Endothelial cell of umbilical vein (primary cell): ENCODE data around the gene ADCY5. TPM values are rescaled to one million over a fixed set of nuclear protein-coding genes. Genes with fewer than 3 reads are reported as not detected.

Experiments
- BruUV-seq: library from RNA; stranded (reverse); fragments of 400-500 nt; replicated peaks from 2 replicates; lab custom pipeline; 2021; lab: Mats Ljungman, UMichigan
- CTCF ChIA-PET: fragments of 300-600, 350-600 bp; sonication (Branson Sonifier 250); formaldehyde crosslinking; loops from one replicate; lab custom pipeline; 2021; ENCODE audit warnings: antibody characterized with exemption, inconsistent platforms; lab: Charles Lee
- POLR2A ChIA-PET: fragments of 300-600, 350-600 bp; sonication (Branson Sonifier 250); formaldehyde crosslinking; loops from one replicate; lab custom pipeline; 2021; ENCODE audit warnings: antibody characterized with exemption, inconsistent platforms; lab: Charles Lee
- DNase-seq: peaks from one replicate; pipeline ENCODE4 v3.0.0-alpha.2; 2011; ENCODE audit warnings: low read depth, low spot score
- FAIRE-seq: peaks from 2 replicates; lab custom pipeline; 2011; peaks lifted over from hg19 to GRCh38; lab: Jason Lieb, UNC
- H2AFZ ChIP-seq: 2 replicates; pipeline ENCODE4 v1.6.0; 2012; ENCODE audit warnings: low read depth, low read length, control low read depth, inconsistent platforms
- H3K27ac ChIP-seq: 2 replicates; pipeline ENCODE4 v1.5.1; 2011; ENCODE audit warnings: low read depth, mild to moderate bottlenecking, control low read depth, low read length, moderate library complexity; ENCODE audit not compliant: insufficient read depth
- H3K27me3 ChIP-seq, 2 experiments: 2 replicates each; pipeline versions ENCODE4 v1.6.0 to v1.6.1; 2011; ENCODE audit warnings: low read length in 2 of 2, mixed read lengths in 1 of 2; ENCODE audit not compliant: control insufficient read depth in 2 of 2, insufficient read depth in 2 of 2
- H3K36me3 ChIP-seq, 2 experiments: 2 replicates in 1 of 2; 3 replicates in 1 of 2; pipeline ENCODE4 v1.5.1; 2011; ENCODE audit warnings: low read length in 2 of 2, mild to moderate bottlenecking in 1 of 2, moderate library complexity in 1 of 2; ENCODE audit not compliant: control insufficient read depth in 2 of 2, insufficient read depth in 2 of 2; ENCODE audit errors: extremely low read depth in 1 of 2
- H3K4me1 ChIP-seq: 3 replicates; pipeline ENCODE4 v1.5.1; 2011; ENCODE audit warnings: mild to moderate bottlenecking, low read length; ENCODE audit not compliant: control insufficient read depth, insufficient read depth; ENCODE audit errors: extremely low read depth
- H3K4me2 ChIP-seq: 2 replicates; pipeline ENCODE4 v1.6.1; 2011; ENCODE audit warnings: low read length, control low read depth, mixed read lengths; ENCODE audit not compliant: insufficient read depth
- H3K4me3 ChIP-seq, 3 experiments: fragments of 200-600 bp in 1 of 3; sonication (generic), shearing (Covaris generic) in 1 of 3; replicated peaks in 1 of 3; 2 replicates each; pipeline ENCODE4 v1.5.1; 2011 to 2016; ENCODE audit warnings: control low read depth in 3 of 3, low read length in 3 of 3, mild to moderate bottlenecking in 2 of 3, inconsistent platforms in 1 of 3, low read depth in 1 of 3, moderate library complexity in 1 of 3; ENCODE audit not compliant: insufficient read depth in 1 of 3
- H3K79me2 ChIP-seq: 2 replicates; pipeline ENCODE4 v1.6.0; 2012; ENCODE audit warnings: low read length, inconsistent platforms; ENCODE audit not compliant: control insufficient read depth, insufficient read depth
- H3K9ac ChIP-seq: replicated peaks from 2 replicates; pipeline ENCODE3; 2011; ENCODE audit warnings: low read length, control low read depth; ENCODE audit not compliant: insufficient read depth; ENCODE audit errors: extremely low read depth
- H3K9me1 ChIP-seq: replicated peaks from 3 replicates; pipeline ENCODE4 v1.6.0; 2011; ENCODE audit warnings: mild to moderate bottlenecking, low read length; ENCODE audit not compliant: control insufficient read depth, insufficient read depth; ENCODE audit errors: extremely low read depth
- H3K9me3 ChIP-seq: replicated peaks from 2 replicates; pipeline ENCODE4 v1.5.1; 2012; ENCODE audit warnings: low read length, inconsistent platforms; ENCODE audit not compliant: control insufficient read depth, insufficient read depth
- H4K20me1 ChIP-seq: replicated peaks from 2 replicates; pipeline ENCODE3; 2011; ENCODE audit warnings: mild to moderate bottlenecking, low read length; ENCODE audit not compliant: control insufficient read depth, insufficient read depth; ENCODE audit errors: extremely low read depth
- EZH2 ChIP-seq: IDR thresholded peaks from 2 replicates; pipeline ENCODE4 v1.6.1; 2012; ENCODE audit warnings: borderline replicate concordance, low read depth, mild to moderate bottlenecking, moderate library complexity, low read length, inconsistent platforms; ENCODE audit not compliant: severe bottlenecking
- GATA2 ChIP-seq: IDR thresholded peaks from 2 replicates; pipeline ENCODE4 v1.7.0; 2011; ENCODE audit warnings: low read depth, mild to moderate bottlenecking, moderate library complexity, mixed read lengths, low read length; ENCODE audit not compliant: insufficient read length, insufficient read depth
- JUN ChIP-seq: IDR thresholded peaks from 2 replicates; pipeline ENCODE4 v1.6.1; 2011; ENCODE audit warnings: borderline replicate concordance, low read depth; ENCODE audit not compliant: insufficient read length, insufficient read depth
- MYC ChIP-seq: IDR thresholded peaks from one replicate; pipeline ENCODE4 v1.6.1; 2011; ENCODE audit warnings: mild to moderate bottlenecking, low read depth, low read length
- dilution Hi-C: fragments of 300-500 bp; cut with MboI; formaldehyde crosslinking; loops from one replicate; pipeline ENCODE4 v1.15.0; 2019; ENCODE audit warnings: low sequenced_read_pairs; ENCODE audit not compliant: extremely low pct_ligation_motif_present
- intact Hi-C: fragments of 100-400 bp; cut with micrococcal nuclease; formaldehyde crosslinking; loops from one replicate; pipeline ENCODE4 v1.10.0; 2022
- polyA plus RNA-seq, 4 experiments: library from polyadenylated mRNA; depleted of rRNA in 3 of 4; stranded (reverse) in 3 of 4; unstranded in 1 of 4; fragments of >200 nt; gene quantifications; 2 replicates each; pipeline versions ENCODE4 v1.2.1 to v1.2.3, GENCODE V29; 2011 to 2012; ENCODE audit warnings: missing spikeins in 1 of 4
- total RNA-seq: library from RNA; stranded (reverse); gene quantifications from 2 replicates; pipeline ENCODE4 v1.2.3, GENCODE V29; 2021
- TF ChIP-seq, protein P1 (sequence below), 2 donors: IDR thresholded peaks; 1 replicate in 1 of 2; 2 replicates in 1 of 2; pipeline ENCODE4 v1.5.1; 2011; ENCODE audit warnings: low read length in 2 of 2, mild to moderate bottlenecking in 2 of 2, moderate library complexity in 2 of 2, control low read depth in 1 of 2, inconsistent platforms in 1 of 2, low read depth in 1 of 2; ENCODE audit not compliant: insufficient read depth in 1 of 2; ENCODE audit errors: extremely low read depth in 1 of 2

The ADCY5 gene
- total and polyA plus RNA-seq, 2 donors (not counting 3 experiments of a cell fraction or from before 2014, with no cell fraction given) = 0.01 TPM; not detected in 1

DNA sequence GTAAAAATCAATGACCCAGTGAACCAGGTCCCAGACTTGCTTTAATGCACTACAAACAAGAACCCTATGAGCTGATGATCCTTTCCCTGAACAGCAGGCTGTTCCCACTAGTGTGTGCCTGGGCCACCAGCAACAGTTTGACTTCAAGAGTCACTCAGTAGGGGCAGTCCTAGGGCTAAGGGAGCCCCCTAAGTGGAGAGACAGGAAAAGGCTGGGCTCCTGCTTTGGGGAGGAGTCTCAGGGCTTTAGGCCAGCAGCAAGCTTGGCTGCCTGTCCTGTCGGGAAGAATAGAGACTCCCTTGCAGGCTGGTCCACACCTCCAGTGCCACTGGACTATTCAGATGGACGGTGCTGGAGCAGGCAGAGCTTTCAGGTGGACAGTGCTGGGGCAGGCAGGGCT lies 29.4 kb upstream of the ADCY5 start:
- Histone ChIP-seq H3K4me2 (no peak overlapping the region), H3K4me3 (no peak overlapping the region), H3K9ac (no peak overlapping the region), H3K9me3 (no peaks in the 10 kb centered on the region), H4K20me1 (no peaks in the 10 kb centered on the region), H3K36me3 (no peaks in the 10 kb centered on the region), H3K27ac (no peak overlapping the region), H3K9me1 (no peaks in the 10 kb centered on the region), H3K27me3 (peaks cover 8 to 16% of the 10 kb centered on the region in 2 experiments), H2AFZ (no peak overlapping the region), H3K79me2 (no peaks in the 10 kb centered on the region), H3K4me1 (no peaks in the 10 kb centered on the region)
- BruUV-seq = no TSS peak
- dilution Hi-C loops = no loop called here
- POLR2A ChIA-PET = no interaction called here
- DNase-seq (no peak), FAIRE-seq (no peak)
- CTCF ChIA-PET = interaction anchor here (2.2 kb wide), 1 partner anchor 11 kb away, joined by 9 read pairs; no protein-coding TSS in a partner anchor
- intact Hi-C loops = no loop called here
- no peak for TF ChIP-seq GATA2
- TF ChIP-seq MYC = no peak
- no peak for TF ChIP-seq EZH2
- TF ChIP-seq, protein P1, sequence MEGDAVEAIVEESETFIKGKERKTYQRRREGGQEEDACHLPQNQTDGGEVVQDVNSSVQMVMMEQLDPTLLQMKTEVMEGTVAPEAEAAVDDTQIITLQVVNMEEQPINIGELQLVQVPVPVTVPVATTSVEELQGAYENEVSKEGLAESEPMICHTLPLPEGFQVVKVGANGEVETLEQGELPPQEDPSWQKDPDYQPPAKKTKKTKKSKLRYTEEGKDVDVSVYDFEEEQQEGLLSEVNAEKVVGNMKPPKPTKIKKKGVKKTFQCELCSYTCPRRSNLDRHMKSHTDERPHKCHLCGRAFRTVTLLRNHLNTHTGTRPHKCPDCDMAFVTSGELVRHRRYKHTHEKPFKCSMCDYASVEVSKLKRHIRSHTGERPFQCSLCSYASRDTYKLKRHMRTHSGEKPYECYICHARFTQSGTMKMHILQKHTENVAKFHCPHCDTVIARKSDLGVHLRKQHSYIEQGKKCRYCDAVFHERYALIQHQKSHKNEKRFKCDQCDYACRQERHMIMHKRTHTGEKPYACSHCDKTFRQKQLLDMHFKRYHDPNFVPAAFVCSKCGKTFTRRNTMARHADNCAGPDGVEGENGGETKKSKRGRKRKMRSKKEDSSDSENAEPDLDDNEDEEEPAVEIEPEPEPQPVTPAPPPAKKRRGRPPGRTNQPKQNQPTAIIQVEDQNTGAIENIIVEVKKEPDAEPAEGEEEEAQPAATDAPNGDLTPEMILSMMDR (IDR thresholded peaks at IDR 0.05; ENCODE audit: extremely low read depth in 1 of 2, insufficient read depth in 1 of 2, low read depth in 1 of 2, low read length in 2 of 2) = no peak
- no peak for TF ChIP-seq JUN
